ENCODE results near the gene BMPR1B. TPM values are rescaled to one million over a fixed set of nuclear protein-coding genes. Genes with fewer than 3 reads are reported as not detected.
A peak's percentile ranks its signal among the peaks of the same experiment; 100 is the strongest.
"Not testable (repeated sequence)": the region's sequence is repeated elsewhere in the genome, so short reads cannot be mapped to it uniquely, and the experiment has no call there.

Gene BMPR1B
- total RNA-seq, 1 experiment from 2014 or later = 10.5 TPM

GRCh38 chr4:95027905-95028618 is 270.3 kb downstream of the BMPR1B start:
- no peak for DNase-seq (ENCODE audit: low spot score)

GRCh38 chr4:95038791-95039190 is 281.0 kb downstream of the BMPR1B start:
- DNase-seq (ENCODE audit: low spot score) = no peak

GRCh38 chr4:95044324-95044837 is 286.6 kb downstream of the BMPR1B start:
- no peak for DNase-seq (ENCODE audit: low spot score)

GRCh38 chr4:95045429-95045828 is 287.7 kb downstream of the BMPR1B start:
- peak; percentile 62 for DNase-seq (ENCODE audit: low spot score)

GRCh38 chr4:95048296-95048695 is 290.5 kb downstream of the BMPR1B start:
- no peak for DNase-seq (ENCODE audit: low spot score)

- DNase-seq (ENCODE audit: low spot score) = no peak
Measured at GRCh38 chr4:95049551-95050233, 291.9 kb downstream of the BMPR1B start.

GRCh38 chr4:95050980-95051701 is 293.4 kb downstream of the BMPR1B start:
- DNase-seq (ENCODE audit: low spot score) = no peak

GRCh38 chr4:95051702-95052020 is 293.9 kb downstream of the BMPR1B start:
- no peak for DNase-seq (ENCODE audit: low spot score)

GRCh38 chr4:95058991-95059390 is 301.2 kb downstream of the BMPR1B start:
- no peak for DNase-seq (ENCODE audit: low spot score)

GRCh38 chr4:95059663-95060062 is 301.9 kb downstream of the BMPR1B start:
- DNase-seq (ENCODE audit: low spot score) = no peak

GRCh38 chr4:95061220-95061619 is 303.5 kb downstream of the BMPR1B start:
- no peak for DNase-seq (ENCODE audit: low spot score)

GRCh38 chr4:95061801-95062200 is 304.0 kb downstream of the BMPR1B start:
- not testable (repeated sequence) for DNase-seq (ENCODE audit: low spot score)

GRCh38 chr4:95066050-95066449 is 308.3 kb downstream of the BMPR1B start:
- DNase-seq (ENCODE audit: low spot score) = no peak

- DNase-seq (ENCODE audit: low spot score) = no peak
Measured at GRCh38 chr4:95068401-95068800, 310.6 kb downstream of the BMPR1B start.

- DNase-seq (ENCODE audit: low spot score) = no peak
Measured at GRCh38 chr4:95068818-95069478, 311.2 kb downstream of the BMPR1B start.

GRCh38 chr4:95071851-95072250 is 314.1 kb downstream of the BMPR1B start:
- DNase-seq (ENCODE audit: low spot score) = no peak

GRCh38 chr4:95073646-95074045 is 315.9 kb downstream of the BMPR1B start:
- no peak for DNase-seq (ENCODE audit: low spot score)

GRCh38 chr4:95077864-95078263 is 320.1 kb downstream of the BMPR1B start:
- DNase-seq (ENCODE audit: low spot score) = no peak

- no peak for DNase-seq (ENCODE audit: low spot score)
Measured at GRCh38 chr4:95080969-95081368, 323.2 kb downstream of the BMPR1B start.

- DNase-seq (ENCODE audit: low spot score) = peak; percentile 21
Measured at GRCh38 chr4:95084584-95084983, 326.8 kb downstream of the BMPR1B start.

- peak; percentile 33 for DNase-seq (ENCODE audit: low spot score)
Measured at GRCh38 chr4:95085124-95085833, 327.5 kb downstream of the BMPR1B start.
